ENCODE data around the gene KCNN4.

- TF ChIP-seq CTCF (IDR thresholded peaks at IDR 0.05): no peak
- TF ChIP-seq POLR2AphosphoS5 (IDR thresholded peaks at IDR 0.05; ENCODE audit: low read depth, low read length): no peak
- TF ChIP-seq REST (IDR thresholded peaks at IDR 0.05; ENCODE audit: insufficient read depth in 1 of 2, low read depth in 2 of 2, low read length in 1 of 2): no peak
- TF ChIP-seq TCF7L2 (IDR thresholded peaks at IDR 0.05; ENCODE audit: low read depth, low read length): no peak
These were observed 49.4 kb downstream of the KCNN4 start for GRCh38 chr19:43731346-43731745.
